Effector memory CD8-positive, alpha-beta T cell (primary cell): ENCODE measurements around the gene PRKN.

Source experiments
- ATAC-seq: fragments of 150-1000 bp; cut with Tn5 transposase; replicated peaks from 2 replicates; pipeline ENCODE4 v1.10.0; 2021; ENCODE audit warnings: mild to moderate bottlenecking, moderate library complexity
- DNase-seq, 3 experiments: peaks; one replicate each; pipeline ENCODE4 v3.0.0; 2021
- H3K27ac Mint-ChIP-seq, 2 donors: one replicate each; pipeline ENCODE4 v1.8.0; 2022; ENCODE audit warnings: mild to moderate bottlenecking in 2 of 2, mixed read lengths in 2 of 2, moderate library complexity in 2 of 2
- H3K27me3 Mint-ChIP-seq, 2 donors: one replicate each; pipeline ENCODE4 v1.8.0; 2022; ENCODE audit warnings: mixed read lengths in 2 of 2
- H3K36me3 Mint-ChIP-seq: one replicate; pipeline ENCODE4 v1.8.0; 2022; ENCODE audit warnings: mild to moderate bottlenecking, moderate library complexity, mixed read lengths; ENCODE audit not compliant: insufficient read depth
- H3K4me1 Mint-ChIP-seq, 2 donors: one replicate each; pipeline ENCODE4 v1.8.0; 2022; ENCODE audit warnings: low read depth in 2 of 2, mixed read lengths in 2 of 2
- H3K4me3 Mint-ChIP-seq, 2 donors: one replicate each; pipeline ENCODE4 v1.8.0; 2022; ENCODE audit warnings: mild to moderate bottlenecking in 2 of 2, mixed read lengths in 2 of 2, moderate library complexity in 2 of 2
- H3K9me3 Mint-ChIP-seq, 2 donors: one replicate each; pipeline ENCODE4 v1.8.0; 2022; ENCODE audit warnings: mixed read lengths in 2 of 2

The PRKN gene

GRCh38 chr6:161727083-161727833 lies 1000.3 kb downstream of the PRKN start:
- Mint-ChIP-seq H3K36me3 (no peaks in the 10 kb centered on the region), H3K27me3 (no peaks in the 10 kb centered on the region), H3K27ac (no peak overlapping the region), H3K4me1 (no peaks in the 10 kb centered on the region), H3K9me3 (peaks cover 12 to 17% of the 10 kb centered on the region in 2 donors), H3K4me3 (no peak overlapping the region)
- ATAC-seq (no peak), DNase-seq (no peak)

DNA sequence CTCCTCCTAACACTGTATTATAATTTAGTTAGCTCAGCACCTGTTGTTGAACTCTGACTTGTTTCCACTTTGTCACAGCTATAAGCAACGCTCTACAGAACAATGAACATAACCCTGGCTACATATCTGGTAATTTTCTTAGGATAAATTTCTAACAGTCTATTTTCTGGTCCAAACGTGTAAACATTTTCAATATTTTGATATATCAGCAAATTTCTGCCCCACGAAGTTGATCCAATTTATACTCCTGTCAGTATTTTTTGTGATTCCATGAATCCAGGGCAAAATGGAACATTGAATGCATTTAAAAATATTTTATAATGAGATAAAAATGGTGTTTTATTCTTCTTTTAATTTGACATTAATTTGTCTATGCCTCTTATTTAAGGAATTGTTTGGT lies 1005.2 kb downstream of the PRKN start:
- Mint-ChIP-seq H3K4me1 (no peaks in the 10 kb centered on the region), H3K27me3 (peaks cover 0 to 4% of the 10 kb centered on the region in 2 donors), H3K4me3 (no peak overlapping the region), H3K36me3 (no peaks in the 10 kb centered on the region), H3K27ac (no peak overlapping the region), H3K9me3 (peaks cover 0 to 3% of the 10 kb centered on the region in 2 donors)
- DNase-seq (no peak), ATAC-seq (no peak)

DNA sequence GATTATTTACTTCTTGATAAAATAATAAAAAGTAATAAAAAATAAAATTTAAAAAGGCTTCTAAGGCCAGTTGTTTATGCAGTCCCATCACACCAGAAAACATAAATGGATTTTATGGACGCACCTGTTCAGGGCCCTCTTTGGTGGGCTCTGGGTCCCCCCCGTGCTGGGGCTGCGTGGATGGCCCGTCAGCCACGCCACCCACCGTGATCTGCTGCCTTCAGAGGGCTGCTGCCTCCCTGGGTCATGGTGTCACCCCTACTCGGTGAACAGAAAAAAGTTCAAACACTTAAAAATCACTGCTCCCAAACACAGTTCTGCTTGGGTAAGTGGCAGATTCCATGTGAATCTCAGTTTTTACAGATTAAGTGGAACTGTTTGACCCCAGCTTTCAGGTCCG lies 1006.1 kb downstream of the PRKN start:
- no peaks in the 10 kb centered on the region for H3K4me1 Mint-ChIP-seq

DNA sequence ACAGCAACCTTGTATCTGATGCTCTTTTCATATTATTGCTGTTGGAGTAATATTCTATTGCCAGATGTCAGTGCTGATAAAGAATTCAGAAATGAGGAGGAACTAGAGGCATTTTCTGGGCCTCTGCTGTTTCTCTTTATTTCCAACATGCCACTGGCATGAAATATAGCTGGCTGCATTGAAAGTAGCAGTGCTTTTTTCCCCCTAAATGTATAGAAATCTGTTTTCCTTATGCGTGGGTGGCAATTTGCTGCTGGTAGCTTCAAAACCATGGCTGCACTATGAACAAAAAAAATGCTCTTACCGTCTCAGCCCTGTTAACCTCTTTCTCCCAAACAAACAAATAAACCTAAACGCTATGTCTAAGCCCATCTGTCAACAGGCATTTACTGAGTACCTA lies 1011.4 kb downstream of the PRKN start:
- H3K36me3 Mint-ChIP-seq, result no peaks in the 10 kb centered on the region
- no peak for ATAC-seq
- DNase-seq, result no peak
- no peak overlapping the region for H3K4me3 Mint-ChIP-seq
- H3K27ac Mint-ChIP-seq, result no peak overlapping the region
- H3K9me3 Mint-ChIP-seq, result no peaks in the 10 kb centered on the region
- H3K4me1 Mint-ChIP-seq, result no peaks in the 10 kb centered on the region
- H3K27me3 Mint-ChIP-seq, result peaks cover 4 to 19% of the 10 kb centered on the region in 2 donors

More for the DNA sequence above, 1006.1 kb downstream of the PRKN start:
- ATAC-seq (no peak), DNase-seq (no peak)
- no peaks in the 10 kb centered on the region for H3K36me3 Mint-ChIP-seq
- no peak overlapping the region for H3K27ac Mint-ChIP-seq
- H3K27me3 Mint-ChIP-seq, result peaks cover 0 to 13% of the 10 kb centered on the region in 2 donors
- no peak overlapping the region for H3K4me3 Mint-ChIP-seq
- peaks cover 0 to 3% of the 10 kb centered on the region in 2 donors for H3K9me3 Mint-ChIP-seq

DNA sequence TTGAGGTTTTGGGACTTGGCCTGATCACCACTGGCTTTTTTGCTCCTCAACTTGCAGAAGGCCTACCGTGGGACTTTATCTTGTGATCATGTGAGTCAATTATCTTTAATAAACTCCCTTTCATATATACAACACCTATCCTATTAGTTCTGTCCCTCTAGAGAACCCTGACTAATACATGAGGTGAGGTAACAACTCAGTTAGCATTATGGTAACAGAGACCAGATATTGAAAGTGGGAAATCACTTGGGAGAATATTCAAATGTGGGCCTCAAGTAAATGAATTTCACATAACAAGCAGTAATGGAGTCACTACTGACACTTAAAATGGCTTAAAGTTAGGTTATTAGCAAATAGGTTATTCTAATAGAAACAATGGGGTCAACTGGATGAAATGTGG lies 1015.6 kb downstream of the PRKN start:
- ATAC-seq (no peak), DNase-seq (no peak)
- Mint-ChIP-seq H3K27me3 (peaks cover 4 to 11% of the 10 kb centered on the region in 2 donors), H3K4me3 (no peak overlapping the region), H3K36me3 (no peaks in the 10 kb centered on the region), H3K9me3 (no peaks in the 10 kb centered on the region), H3K4me1 (no peaks in the 10 kb centered on the region), H3K27ac (no peak overlapping the region)

- Mint-ChIP-seq H3K36me3 (no peaks in the 10 kb centered on the region), H3K27me3 (peaks cover 4 to 6% of the 10 kb centered on the region in 2 donors)
Observed at GRCh38 chr6:161711515-161711914, 1016.1 kb downstream of the PRKN start.

GRCh38 chr6:161710698-161711097 lies 1016.9 kb downstream of the PRKN start:
- DNase-seq (no peak), ATAC-seq (no peak)
- no peaks in the 10 kb centered on the region for H3K36me3 Mint-ChIP-seq
- no peak overlapping the region for H3K27ac Mint-ChIP-seq
- no peaks in the 10 kb centered on the region for H3K9me3 Mint-ChIP-seq
- no peak overlapping the region for H3K4me3 Mint-ChIP-seq
- no peaks in the 10 kb centered on the region for H3K4me1 Mint-ChIP-seq
- H3K27me3 Mint-ChIP-seq, result peaks cover 0 to 4% of the 10 kb centered on the region in 2 donors

More at GRCh38 chr6:161711515-161711914, 1016.1 kb downstream of the PRKN start:
- Mint-ChIP-seq H3K9me3 (no peaks in the 10 kb centered on the region), H3K27ac (no peak overlapping the region), H3K4me1 (no peaks in the 10 kb centered on the region), H3K4me3 (no peak overlapping the region)
- DNase-seq (no peak), ATAC-seq (no peak)

DNA sequence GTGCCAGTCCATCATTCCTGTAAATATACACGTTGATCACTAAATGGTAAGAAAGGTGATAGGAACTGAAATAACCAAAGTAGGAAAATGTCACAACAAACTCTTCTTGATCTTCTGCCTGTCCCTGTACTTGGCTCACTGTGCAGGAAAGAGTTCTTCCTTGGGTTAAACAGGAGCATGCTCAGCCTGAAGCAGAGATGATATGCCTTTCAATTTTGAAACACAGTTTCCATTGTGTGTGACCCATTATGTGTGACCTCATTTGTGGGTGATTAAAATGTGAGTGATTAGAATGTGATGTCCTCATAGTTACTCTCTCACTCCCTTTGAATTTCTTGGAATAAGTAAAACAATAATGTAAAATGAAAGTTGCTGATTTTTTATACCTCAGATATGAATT lies 1026.5 kb downstream of the PRKN start:
- no peaks in the 10 kb centered on the region for H3K9me3 Mint-ChIP-seq

GRCh38 chr6:161696801-161697200 lies 1030.8 kb downstream of the PRKN start:
- no peaks in the 10 kb centered on the region for H3K4me1 Mint-ChIP-seq
- ATAC-seq (no peak), DNase-seq (no peak)
- no peak overlapping the region for H3K27ac Mint-ChIP-seq
- no peaks in the 10 kb centered on the region for H3K36me3 Mint-ChIP-seq
- peaks cover 0 to 6% of the 10 kb centered on the region in 2 donors for H3K27me3 Mint-ChIP-seq
- H3K4me3 Mint-ChIP-seq, result no peak overlapping the region
- no peaks in the 10 kb centered on the region for H3K9me3 Mint-ChIP-seq

More for the DNA sequence above, 1026.5 kb downstream of the PRKN start:
- Mint-ChIP-seq H3K27me3 (no peaks in the 10 kb centered on the region), H3K27ac (no peak overlapping the region), H3K4me3 (no peak overlapping the region), H3K4me1 (no peaks in the 10 kb centered on the region), H3K36me3 (no peaks in the 10 kb centered on the region)
- DNase-seq (no peak), ATAC-seq (no peak)

GRCh38 chr6:161694995-161695394 lies 1032.6 kb downstream of the PRKN start:
- H3K27ac Mint-ChIP-seq, result no peak overlapping the region
- H3K9me3 Mint-ChIP-seq, result no peaks in the 10 kb centered on the region
- H3K4me1 Mint-ChIP-seq, result no peaks in the 10 kb centered on the region
- H3K27me3 Mint-ChIP-seq, result peaks cover 0 to 15% of the 10 kb centered on the region in 2 donors
- no peak for ATAC-seq
- H3K36me3 Mint-ChIP-seq, result no peaks in the 10 kb centered on the region
- no peak overlapping the region for H3K4me3 Mint-ChIP-seq
- no peak for DNase-seq

GRCh38 chr6:161686655-161687054 lies 1040.9 kb downstream of the PRKN start:
- DNase-seq, result no peak
- Mint-ChIP-seq H3K9me3 (no peaks in the 10 kb centered on the region), H3K27me3 (peaks cover 5 to 24% of the 10 kb centered on the region in 2 donors), H3K36me3 (no peaks in the 10 kb centered on the region), H3K4me3 (no peak overlapping the region), H3K27ac (no peak overlapping the region), H3K4me1 (no peaks in the 10 kb centered on the region)
- no peak for ATAC-seq

DNA sequence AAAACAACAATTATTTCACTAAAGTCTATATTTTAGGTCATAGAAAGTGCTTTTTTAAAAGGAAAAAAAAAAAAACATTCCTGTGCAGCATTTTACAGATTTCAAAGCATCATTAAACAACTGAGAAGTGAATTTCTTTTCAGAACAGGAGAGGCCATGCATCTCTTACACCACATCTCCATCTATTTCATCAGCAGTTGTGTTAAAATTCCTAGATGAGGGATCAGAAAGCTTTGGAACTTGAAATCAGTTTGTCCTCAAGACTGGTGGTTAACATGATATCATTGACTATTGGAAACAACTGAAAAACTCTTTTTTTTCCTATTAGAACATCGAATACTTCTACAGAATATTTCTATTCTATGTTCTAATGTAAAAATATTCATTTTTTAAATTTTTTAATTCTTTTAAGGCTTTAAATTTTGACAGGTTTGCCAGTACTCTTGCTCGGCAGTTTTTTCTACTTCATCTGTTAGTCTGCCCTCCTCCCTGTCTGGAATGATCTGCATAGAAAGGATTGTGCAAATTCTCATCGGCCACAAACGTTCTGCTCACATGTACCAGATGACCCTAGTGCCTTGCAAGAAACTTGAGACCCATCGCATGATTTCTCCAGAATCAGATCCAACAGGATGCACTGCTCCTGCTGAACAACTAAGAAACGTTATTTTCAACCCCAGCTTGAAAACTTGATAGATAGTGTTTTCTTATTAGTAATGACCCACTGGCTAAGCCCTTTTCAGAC lies 1042.7 kb downstream of the PRKN start:
- Mint-ChIP-seq H3K4me1 (no peaks in the 10 kb centered on the region), H3K9me3 (no peaks in the 10 kb centered on the region), H3K27me3 (peaks cover 5 to 17% of the 10 kb centered on the region in 2 donors), H3K36me3 (no peaks in the 10 kb centered on the region), H3K27ac (no peak overlapping the region), H3K4me3 (no peak overlapping the region)
- DNase-seq, result no peak
- ATAC-seq, result no peak

- no peaks in the 10 kb centered on the region for H3K4me1 Mint-ChIP-seq
- no peak overlapping the region for H3K27ac Mint-ChIP-seq
- no peak overlapping the region for H3K4me3 Mint-ChIP-seq
Observed at GRCh38 chr6:161683400-161683799, 1044.2 kb downstream of the PRKN start.

DNA sequence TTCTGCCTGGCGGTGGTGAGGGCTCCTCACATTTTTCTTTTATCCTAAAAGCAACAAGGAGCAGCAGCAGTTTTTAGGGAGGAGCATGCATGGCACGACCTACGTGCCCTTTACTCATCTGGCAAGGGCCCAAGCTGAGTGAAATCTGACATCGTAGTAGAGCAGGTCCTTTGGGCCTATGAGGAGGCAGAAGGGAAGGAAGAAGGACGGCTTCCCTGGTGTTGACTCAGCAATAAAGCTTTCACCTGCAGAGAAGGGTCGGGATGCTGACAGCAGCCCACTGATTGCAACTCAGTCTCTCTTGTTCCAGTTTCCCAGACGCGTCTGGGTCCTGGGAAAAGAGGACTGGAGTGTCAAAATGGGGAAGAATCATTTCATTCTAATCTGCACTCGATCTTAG lies 1044.6 kb downstream of the PRKN start:
- Mint-ChIP-seq H3K27ac (no peak overlapping the region), H3K9me3 (no peaks in the 10 kb centered on the region), H3K4me3 (no peak overlapping the region), H3K4me1 (no peaks in the 10 kb centered on the region), H3K36me3 (no peaks in the 10 kb centered on the region), H3K27me3 (peaks cover 5 to 17% of the 10 kb centered on the region in 2 donors)
- no peak for ATAC-seq
- no peak for DNase-seq

More at GRCh38 chr6:161683400-161683799, 1044.2 kb downstream of the PRKN start:
- DNase-seq (no peak), ATAC-seq (no peak)
- Mint-ChIP-seq H3K36me3 (no peaks in the 10 kb centered on the region), H3K9me3 (no peaks in the 10 kb centered on the region), H3K27me3 (peaks cover 5 to 17% of the 10 kb centered on the region in 2 donors)
